SU-DHL-6 (cell line): ENCODE results near the gene PRSS56.

Experiments
- H2AFZ ChIP-seq: fragments of 200-600 bp; sonication (generic); 2 replicates; pipeline ENCODE4 v1.6.1; 2014; ENCODE audit warnings: low read depth, mild to moderate bottlenecking, moderate library complexity, mixed read lengths, antibody characterized with exemption, low read length; ENCODE audit not compliant: severe bottlenecking
- H3F3A ChIP-seq: fragments of 200-600 bp; shearing (Covaris generic); 2 replicates; pipeline ENCODE4 v1.6.0; 2016; ENCODE audit warnings: antibody characterized with exemption, mild to moderate bottlenecking; ENCODE audit not compliant: insufficient read depth
- H3K27ac ChIP-seq: fragments of 200-600 bp; sonication (generic); 2 replicates; pipeline ENCODE4 v1.5.1; 2016; ENCODE audit warnings: low read depth, mild to moderate bottlenecking, low read length, moderate library complexity, mixed read lengths
- H3K27me3 ChIP-seq: fragments of 200-600 bp; sonication (generic), shearing (Covaris generic); 2 replicates; pipeline ENCODE4 v1.6.0; 2014; ENCODE audit warnings: mild to moderate bottlenecking, low read length
- H3K36me3 ChIP-seq: fragments of 200-600 bp; sonication (generic); 2 replicates; pipeline ENCODE4 v1.6.1; 2014; ENCODE audit warnings: mild to moderate bottlenecking, low read length, mixed read lengths
- H3K4me2 ChIP-seq: fragments of 300-600, 200-600 bp; shearing (Covaris generic), sonication (generic); 2 replicates; pipeline ENCODE4 v1.6.0; 2014; ENCODE audit warnings: low read length, low read depth, mild to moderate bottlenecking; ENCODE audit not compliant: poor library complexity, severe bottlenecking
- H3K4me3 ChIP-seq: fragments of 200-600 bp; sonication (generic); 2 replicates; pipeline ENCODE4 v1.5.1; 2014; ENCODE audit warnings: antibody characterized with exemption, low read length, mild to moderate bottlenecking, mixed read lengths; ENCODE audit not compliant: insufficient read depth, poor library complexity, severe bottlenecking
- H3K79me2 ChIP-seq: fragments of 200-600 bp; sonication (generic); 2 replicates; pipeline ENCODE4 v1.6.1; 2014; ENCODE audit warnings: mild to moderate bottlenecking, low read length, moderate library complexity; ENCODE audit not compliant: insufficient read depth
- H3K9ac ChIP-seq: fragments of 200-600 bp; sonication (generic); 2 replicates; pipeline ENCODE4 v1.7.0; 2014; ENCODE audit warnings: mild to moderate bottlenecking, low read length
- H3K9me2 ChIP-seq: fragments of 200-600 bp; sonication (generic); replicated peaks from 2 replicates; pipeline ENCODE4 v1.6.1; 2014; ENCODE audit warnings: low read length; ENCODE audit not compliant: insufficient read depth
- H3K9me3 ChIP-seq: fragments of 200-600 bp; sonication (generic); 2 replicates; pipeline ENCODE4 v1.6.1; 2014; ENCODE audit warnings: low read length, mixed read lengths; ENCODE audit not compliant: insufficient read depth
- H4K20me1 ChIP-seq: fragments of 200-600 bp; sonication (generic); 2 replicates; pipeline ENCODE4 v1.6.1; 2014; ENCODE audit warnings: low read depth, mild to moderate bottlenecking, antibody characterized with exemption, low read length, moderate library complexity, mixed read lengths
- CTCF ChIP-seq: fragments of 200-600 bp; sonication (generic); IDR thresholded peaks from one replicate; pipeline ENCODE4 v1.5.1; 2017; ENCODE audit warnings: antibody characterized with exemption, mild to moderate bottlenecking, low read length, moderate library complexity; ENCODE audit not compliant: insufficient read depth, poor library complexity, severe bottlenecking
- EZH2phosphoT487 ChIP-seq: fragments of 200-600 bp; sonication (generic), shearing (Covaris generic); conservative IDR thresholded peaks from 2 replicates; pipeline ENCODE4 v1.6.1; 2018; ENCODE audit warnings: mild to moderate bottlenecking, antibody characterized with exemption, low read length, moderate library complexity, mixed read lengths

PRSS56 gene

GRCh38 chr2:232518844-232519243, 1.3 kb upstream of the PRSS56 start:
- no peak overlapping the region for H3K27ac ChIP-seq
- no peaks in the 10 kb centered on the region for H3K79me2 ChIP-seq
- no peak overlapping the region for H3K4me3 ChIP-seq
- no peaks in the 10 kb centered on the region for H3K9me3 ChIP-seq
- H3K36me3 ChIP-seq, result no peaks in the 10 kb centered on the region
- H3K4me2 ChIP-seq, result no peak overlapping the region
- TF ChIP-seq EZH2phosphoT487 (no peak), CTCF (no peak)
- H3F3A ChIP-seq, result no peaks in the 10 kb centered on the region
- H3K27me3 ChIP-seq, result no peaks in the 10 kb centered on the region
- no peaks in the 10 kb centered on the region for H3K9me2 ChIP-seq
- H4K20me1 ChIP-seq, result no peaks in the 10 kb centered on the region
- H3K9ac ChIP-seq, result no peak overlapping the region
- no peak overlapping the region for H2AFZ ChIP-seq

GRCh38 chr2:232520489-232520888, 301 bp downstream of the PRSS56 start:
- Histone ChIP-seq H2AFZ (no peak overlapping the region), H3K4me3 (no peak overlapping the region), H3K27ac (no peak overlapping the region), H3K27me3 (no peaks in the 10 kb centered on the region), H3K9ac (no peak overlapping the region), H3K9me2 (no peaks in the 10 kb centered on the region), H4K20me1 (no peaks in the 10 kb centered on the region), H3F3A (no peaks in the 10 kb centered on the region), H3K4me2 (no peak overlapping the region), H3K36me3 (no peaks in the 10 kb centered on the region), H3K9me3 (no peaks in the 10 kb centered on the region), H3K79me2 (no peaks in the 10 kb centered on the region)
- TF ChIP-seq CTCF (no peak), EZH2phosphoT487 (no peak)

- H3K4me3 ChIP-seq, result no peak overlapping the region
- H2AFZ ChIP-seq, result no peak overlapping the region
- no peaks in the 10 kb centered on the region for H3K36me3 ChIP-seq
- no peak overlapping the region for H3K4me2 ChIP-seq
- H3F3A ChIP-seq, result no peaks in the 10 kb centered on the region
- TF ChIP-seq EZH2phosphoT487 (no peak), CTCF (no peak)
- no peaks in the 10 kb centered on the region for H3K9me2 ChIP-seq
- no peaks in the 10 kb centered on the region for H3K9me3 ChIP-seq
- H3K79me2 ChIP-seq, result no peaks in the 10 kb centered on the region
- no peaks in the 10 kb centered on the region for H3K27me3 ChIP-seq
- no peak overlapping the region for H3K27ac ChIP-seq
- no peaks in the 10 kb centered on the region for H4K20me1 ChIP-seq
- no peak overlapping the region for H3K9ac ChIP-seq
These were observed 910 bp downstream of the PRSS56 start for GRCh38 chr2:232521098-232521497.
